ENCODE results near the gene CELF4.

DNA sequence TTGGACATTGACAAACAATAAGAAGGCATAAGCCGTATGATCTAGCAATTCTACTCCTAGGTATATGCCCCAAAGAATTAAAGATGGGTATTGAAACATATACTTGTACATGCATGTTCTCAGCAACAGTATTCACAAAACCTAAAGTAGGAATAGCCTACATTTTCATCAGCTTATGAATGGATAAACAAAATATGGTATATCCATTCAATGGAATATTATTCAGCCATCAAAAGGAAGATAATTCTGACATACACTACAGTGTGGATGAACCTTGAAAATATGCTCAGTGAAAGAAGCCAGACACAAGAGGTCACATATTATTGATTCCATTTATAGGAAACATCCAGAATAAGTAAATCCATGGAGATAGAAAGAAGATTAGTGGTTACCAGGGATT lies 56.0 kb downstream of the CELF4 start:
- TF ChIP-seq, protein P1, sequence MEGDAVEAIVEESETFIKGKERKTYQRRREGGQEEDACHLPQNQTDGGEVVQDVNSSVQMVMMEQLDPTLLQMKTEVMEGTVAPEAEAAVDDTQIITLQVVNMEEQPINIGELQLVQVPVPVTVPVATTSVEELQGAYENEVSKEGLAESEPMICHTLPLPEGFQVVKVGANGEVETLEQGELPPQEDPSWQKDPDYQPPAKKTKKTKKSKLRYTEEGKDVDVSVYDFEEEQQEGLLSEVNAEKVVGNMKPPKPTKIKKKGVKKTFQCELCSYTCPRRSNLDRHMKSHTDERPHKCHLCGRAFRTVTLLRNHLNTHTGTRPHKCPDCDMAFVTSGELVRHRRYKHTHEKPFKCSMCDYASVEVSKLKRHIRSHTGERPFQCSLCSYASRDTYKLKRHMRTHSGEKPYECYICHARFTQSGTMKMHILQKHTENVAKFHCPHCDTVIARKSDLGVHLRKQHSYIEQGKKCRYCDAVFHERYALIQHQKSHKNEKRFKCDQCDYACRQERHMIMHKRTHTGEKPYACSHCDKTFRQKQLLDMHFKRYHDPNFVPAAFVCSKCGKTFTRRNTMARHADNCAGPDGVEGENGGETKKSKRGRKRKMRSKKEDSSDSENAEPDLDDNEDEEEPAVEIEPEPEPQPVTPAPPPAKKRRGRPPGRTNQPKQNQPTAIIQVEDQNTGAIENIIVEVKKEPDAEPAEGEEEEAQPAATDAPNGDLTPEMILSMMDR (conservative IDR thresholded peaks at IDR 0.05 in 1 of 2, IDR thresholded peaks at IDR 0.05 in 1 of 2; ENCODE audit: low read depth in 1 of 2, low read length in 2 of 2), result no peak
- TF ChIP-seq EZH2 (IDR thresholded peaks at IDR 0.05; ENCODE audit: low read length, missing control alignments), result no peak
